Stimulated activated CD4-positive, alpha-beta T cell treated with anti-CD3 and anti-CD28 coated beads, Interleukin-1b, Interleukin-23, amount 100 ng/mL, for 48 hours (primary cell): Measurements from ENCODE around the gene RFX2.
"Not testable (repeated sequence)": the region's sequence is repeated elsewhere in the genome, so short reads cannot be mapped to it uniquely, and the experiment has no call there.

Source experiments
- DNase-seq: peaks from one replicate; pipeline ENCODE4 v3.0.0-alpha.2; 2020

Gene RFX2

DNA sequence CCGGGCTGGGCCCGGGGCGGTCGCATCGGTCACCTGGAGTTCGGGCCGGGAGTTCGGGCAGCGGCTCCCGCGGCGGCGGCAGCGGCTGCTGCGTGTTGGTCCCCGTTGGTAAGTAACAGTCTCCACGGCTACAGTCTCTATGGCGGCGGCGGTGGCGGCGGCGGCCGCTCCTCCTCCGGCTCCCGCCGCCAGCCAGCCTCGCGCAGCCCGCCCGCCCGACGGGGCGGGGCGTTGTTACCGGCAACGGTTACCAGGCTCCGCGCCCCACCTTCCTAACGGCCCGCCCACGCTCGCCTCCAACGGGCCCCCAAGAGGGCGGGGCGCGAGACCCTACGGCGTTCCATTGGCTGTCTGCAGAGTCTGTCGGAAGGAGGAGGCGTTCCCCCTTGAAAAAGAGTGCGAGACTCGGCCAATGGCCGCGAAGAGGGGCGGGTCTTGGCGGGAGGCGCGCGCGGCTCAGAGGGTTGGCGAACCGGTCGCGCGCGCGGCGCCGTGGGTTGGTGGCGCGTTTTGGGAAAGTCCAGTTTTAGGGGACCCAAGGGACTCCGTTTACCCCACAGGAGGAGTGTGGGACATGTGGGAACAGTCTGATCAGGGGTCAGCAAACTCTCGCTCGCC is at the start of gene RFX2:
TSS of gene RFX2 (minus strand) at position 141 of the 618 bp plus-strand sequence. CDS start 63,004 bp downstream, outside the sequence.
- peak; percentile 99 for DNase-seq

DNA sequence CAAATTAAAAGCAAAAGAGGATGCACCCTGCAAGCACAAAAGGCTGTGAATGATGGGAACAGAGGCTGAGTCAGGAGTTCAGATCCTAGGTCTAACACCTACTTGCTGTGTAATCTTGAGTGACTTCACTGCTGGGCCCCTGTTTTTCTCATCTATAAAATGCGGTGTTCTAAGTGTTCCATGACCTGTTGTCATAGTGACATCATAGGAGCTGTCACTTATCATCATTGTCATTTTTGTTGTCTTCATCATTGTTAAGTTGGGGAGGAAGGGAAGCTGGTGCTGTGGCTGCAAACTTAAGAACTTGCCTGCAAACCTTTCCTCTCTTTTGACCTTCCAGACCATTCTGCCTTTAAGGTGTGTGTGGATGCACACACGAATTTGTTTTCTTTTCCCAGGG is 45.7 kb upstream of the RFX2 start:
- no peak for DNase-seq

DNA sequence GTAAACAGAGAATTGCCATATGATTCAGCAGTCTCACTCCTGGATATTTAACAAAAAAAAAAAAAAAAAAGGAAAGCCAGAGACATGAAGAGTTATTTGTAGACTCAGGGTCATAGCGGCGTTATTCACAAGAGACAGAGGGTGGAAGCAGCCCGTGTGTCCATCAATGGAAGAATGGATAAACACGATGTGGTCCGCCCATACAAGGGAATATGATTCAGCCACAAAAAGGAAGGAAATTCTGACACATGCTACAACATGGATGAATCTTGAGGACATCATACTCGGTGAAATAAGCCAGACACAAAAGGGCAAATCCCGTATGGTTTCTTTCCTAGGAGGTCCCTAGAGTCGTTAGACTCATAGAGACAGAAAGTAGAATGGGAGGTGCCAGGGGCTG is 40.0 kb upstream of the RFX2 start:
- no peak for DNase-seq

DNA sequence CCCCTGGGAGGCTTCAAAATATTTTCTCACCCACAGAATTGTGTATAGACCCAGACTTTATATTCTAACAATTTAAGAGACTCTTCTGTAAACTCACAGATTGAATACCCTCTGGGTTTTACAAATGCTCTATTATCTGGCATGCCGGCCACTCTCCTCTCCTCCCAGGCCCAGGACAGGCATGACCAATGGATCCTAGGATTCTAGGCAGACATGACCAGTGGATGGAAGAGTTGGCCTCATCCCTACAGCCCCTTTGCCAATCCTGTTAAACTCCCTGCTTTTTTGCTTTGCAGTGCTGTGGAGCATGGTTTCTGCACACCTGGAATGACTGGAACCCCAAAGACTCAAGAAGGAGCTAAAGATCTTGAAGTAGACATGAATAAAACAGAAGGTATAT is 30.9 kb upstream of the RFX2 start:
- DNase-seq = no peak

DNA sequence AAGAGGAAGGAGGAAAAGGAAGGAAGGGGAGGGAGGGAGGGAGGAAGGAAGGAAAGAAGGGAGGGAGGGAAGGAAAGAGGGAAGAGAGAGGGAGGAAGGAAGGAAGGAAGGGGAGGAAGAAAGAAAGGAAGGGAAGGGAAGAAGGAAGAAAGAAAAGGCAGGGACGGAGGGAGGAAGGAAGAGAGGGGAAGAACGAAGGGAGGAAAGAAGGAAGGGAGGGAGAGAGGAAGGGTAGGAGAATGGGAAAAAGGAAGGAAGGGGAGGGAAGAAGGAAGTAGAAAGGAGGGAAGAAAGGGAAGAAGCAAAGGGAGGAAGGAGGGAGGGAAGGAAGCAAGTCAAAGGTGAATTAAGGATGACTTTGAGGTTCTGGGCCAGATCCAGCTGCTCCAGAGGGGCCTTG is 28.2 kb upstream of the RFX2 start:
- DNase-seq = no peak

DNA sequence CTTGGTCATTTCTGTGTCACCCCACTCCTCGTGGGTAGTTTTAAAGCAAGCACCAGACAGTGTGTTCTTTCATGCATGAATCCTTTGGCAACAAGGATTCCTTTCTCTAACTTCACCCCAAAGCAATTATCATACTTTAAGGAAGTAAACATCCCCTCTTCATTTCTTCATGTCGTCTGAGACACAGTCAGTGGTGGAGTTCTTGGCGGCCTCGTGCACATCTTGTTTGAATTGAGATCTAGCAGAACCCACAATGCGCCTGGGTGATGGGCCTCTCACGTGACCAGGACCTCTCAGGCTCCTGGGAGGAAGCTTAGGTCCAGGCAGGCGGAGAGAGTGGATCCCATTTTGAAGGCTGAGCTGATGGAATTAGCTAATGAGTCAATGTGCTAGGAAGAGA is 27.8 kb upstream of the RFX2 start:
- DNase-seq = no peak

DNA sequence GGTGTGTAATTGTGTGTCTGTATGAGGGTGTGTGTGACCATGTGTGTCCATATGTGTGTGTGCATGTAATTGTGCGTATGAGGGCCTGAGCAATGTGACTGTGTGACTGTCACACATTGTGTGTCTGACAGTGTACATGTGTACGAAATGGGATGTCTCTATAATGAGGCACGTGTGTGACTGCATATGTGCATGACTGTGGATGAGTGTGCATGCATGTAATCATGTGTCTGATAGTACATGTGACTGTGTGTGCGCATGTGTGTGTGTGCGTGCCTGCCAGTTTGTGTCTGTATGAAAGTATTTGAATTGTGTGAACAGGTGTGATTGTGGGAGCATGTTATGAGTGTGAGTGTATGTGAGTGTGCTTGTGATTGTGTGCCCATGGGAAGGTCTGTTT is 22.9 kb upstream of the RFX2 start:
- DNase-seq = no peak

DNA sequence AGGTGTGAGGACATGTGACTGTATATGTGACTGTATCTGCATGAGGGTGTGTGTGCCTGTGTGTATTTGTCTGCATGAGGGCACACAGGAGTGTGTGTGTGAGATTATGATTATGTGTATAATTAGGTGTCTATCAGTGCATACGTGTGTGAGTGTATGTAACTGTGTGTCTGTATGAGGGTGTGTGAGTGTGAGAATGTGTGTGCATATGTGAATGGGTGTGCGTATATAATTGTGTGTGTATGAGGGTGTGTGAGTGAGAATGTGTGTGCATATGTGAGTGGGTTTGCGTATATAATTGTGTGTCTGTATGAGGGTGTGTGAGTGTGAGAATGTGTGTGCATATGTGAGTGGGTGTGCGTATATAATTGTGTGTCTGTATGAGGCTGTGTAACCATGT is 22.2 kb upstream of the RFX2 start:
- no peak for DNase-seq

DNA sequence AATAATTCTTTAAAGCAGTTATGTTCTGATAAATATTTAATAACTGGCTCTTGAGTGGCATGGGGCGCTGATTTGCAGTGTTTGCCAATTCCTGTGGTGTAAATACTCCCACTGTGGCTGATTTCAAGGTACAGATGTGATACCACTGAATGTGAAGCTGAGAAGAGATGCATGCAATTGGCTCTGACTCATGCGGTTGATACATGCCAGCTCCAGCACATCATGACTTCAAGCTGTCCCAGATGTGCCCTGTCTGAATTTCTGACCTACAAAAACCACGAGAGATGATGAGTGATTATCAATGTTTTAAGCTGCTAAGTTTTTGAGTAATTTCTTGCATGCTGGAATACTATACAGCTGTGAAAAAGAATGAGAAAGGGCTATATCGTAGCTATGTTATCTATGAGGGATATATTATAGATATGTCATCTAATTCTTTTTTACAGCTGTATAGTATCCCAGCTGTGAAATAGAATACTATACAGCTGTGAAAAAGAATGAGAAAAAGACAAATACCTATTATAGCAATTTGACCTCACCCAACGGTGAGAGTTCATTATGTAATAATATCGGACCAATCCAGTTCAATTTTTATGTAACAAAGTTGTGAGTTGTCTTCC is 17.5 kb upstream of the RFX2 start:
- no peak for DNase-seq

DNA sequence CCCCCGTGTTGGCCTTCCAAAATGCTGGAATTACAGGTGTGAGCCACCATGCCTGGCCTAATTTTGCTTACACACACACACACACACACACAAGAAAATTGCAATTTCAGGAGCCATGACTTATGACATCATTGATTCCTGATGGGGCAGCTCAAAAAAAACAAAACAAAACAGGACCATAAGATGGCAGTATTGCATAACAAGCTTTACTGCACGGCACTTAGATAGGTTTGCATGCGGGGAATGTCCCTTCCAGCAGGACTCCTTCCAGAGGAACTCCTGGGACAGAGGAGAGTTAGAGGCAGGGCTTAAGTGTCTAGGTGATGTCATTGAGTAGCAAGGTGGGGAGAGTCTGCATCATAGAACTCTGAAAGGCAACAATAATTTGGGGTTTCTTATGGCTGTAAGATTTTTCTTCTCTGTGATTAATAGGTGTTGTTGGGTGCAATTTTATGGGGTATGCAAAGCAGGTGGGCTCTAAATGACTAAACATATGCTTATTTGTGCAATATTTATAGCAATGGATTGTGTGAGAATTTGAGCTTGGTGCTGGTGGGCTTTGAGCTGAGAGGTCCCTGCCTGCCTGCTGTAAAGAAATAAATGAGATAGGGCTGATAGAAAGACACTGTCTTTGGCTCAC is 16.2 kb upstream of the RFX2 start:
- DNase-seq = peak; percentile 7

DNA sequence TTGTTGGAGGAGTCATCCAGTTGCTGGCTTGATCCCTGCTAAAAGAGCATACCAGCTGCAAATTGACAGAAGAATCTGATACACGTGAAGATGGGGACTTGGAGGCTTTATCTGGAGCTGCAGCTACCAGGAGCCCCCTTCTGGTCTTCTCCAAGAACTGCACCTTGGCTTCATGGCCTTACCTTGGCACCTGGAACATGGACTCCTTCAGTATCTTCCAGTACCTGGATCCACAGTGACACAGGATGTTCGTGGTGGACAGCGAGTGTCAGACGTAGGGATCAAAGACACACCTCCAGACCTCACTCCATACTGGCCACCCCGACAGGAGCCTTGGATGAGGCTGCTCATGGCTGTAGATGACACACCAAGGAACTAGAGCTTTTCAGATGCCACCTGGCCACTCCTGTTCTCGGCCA is 15.3 kb upstream of the RFX2 start:
- DNase-seq = peak; percentile 65

DNA sequence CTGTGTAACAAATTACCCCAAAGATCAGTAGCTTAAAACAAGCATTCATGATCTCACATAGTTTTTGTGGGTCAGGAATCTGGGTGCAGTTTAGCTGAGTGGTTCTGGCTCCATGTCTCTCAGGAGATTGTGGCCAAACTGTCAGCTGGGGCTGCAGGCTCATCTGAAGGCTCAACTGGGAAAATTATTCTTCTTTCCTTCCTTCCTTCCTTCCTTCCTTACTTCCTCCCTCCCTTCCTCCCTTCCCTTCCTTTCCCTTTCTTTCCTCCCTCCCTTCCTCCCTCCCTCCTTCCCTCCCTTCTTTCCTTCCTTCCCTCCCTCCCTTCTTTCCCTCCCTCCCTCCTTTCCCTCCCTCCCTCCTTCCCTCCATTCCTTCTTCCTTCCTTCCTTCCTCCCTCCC is 8.7 kb upstream of the RFX2 start:
- no peak for DNase-seq

DNA sequence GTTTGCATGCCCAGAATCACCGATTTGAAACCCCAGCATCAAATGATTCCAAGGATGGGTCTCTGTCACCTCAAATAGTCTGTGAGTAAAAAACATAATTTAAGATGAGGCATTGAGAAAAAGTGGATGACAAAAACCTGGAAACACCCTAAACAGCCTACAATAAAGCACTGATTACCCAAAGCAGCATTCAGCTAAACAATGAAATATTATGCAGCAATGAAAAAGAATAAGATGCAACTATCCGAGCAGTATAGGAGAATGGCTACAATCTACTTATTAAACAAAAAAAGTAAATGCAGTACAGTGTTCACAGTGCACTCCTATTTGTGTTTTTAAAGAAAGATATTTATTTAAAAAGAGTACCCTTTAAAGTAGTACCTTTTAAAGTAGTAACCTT is 7.7 kb upstream of the RFX2 start:
- DNase-seq = no peak

DNA sequence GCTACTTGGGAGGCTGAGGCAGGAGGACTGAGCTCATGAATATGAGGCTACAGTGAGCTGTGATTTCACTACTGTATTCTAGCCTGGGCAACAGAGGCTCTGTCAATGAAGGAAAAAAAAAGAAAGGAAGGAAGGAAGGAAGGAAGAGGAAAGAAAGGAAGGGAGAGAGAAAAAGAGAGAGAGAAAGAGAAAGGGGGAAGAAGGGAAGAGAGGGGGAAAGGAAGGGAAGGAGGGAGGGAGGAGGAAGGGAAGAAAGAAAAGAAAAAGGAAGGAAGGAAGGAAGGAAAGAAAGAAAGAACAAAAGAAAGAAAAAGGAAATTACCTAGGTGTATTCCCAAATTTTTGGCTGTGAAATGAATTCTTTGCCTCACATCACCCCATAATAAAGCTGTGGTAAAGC is 7.2 kb upstream of the RFX2 start:
- no peak for DNase-seq

DNA sequence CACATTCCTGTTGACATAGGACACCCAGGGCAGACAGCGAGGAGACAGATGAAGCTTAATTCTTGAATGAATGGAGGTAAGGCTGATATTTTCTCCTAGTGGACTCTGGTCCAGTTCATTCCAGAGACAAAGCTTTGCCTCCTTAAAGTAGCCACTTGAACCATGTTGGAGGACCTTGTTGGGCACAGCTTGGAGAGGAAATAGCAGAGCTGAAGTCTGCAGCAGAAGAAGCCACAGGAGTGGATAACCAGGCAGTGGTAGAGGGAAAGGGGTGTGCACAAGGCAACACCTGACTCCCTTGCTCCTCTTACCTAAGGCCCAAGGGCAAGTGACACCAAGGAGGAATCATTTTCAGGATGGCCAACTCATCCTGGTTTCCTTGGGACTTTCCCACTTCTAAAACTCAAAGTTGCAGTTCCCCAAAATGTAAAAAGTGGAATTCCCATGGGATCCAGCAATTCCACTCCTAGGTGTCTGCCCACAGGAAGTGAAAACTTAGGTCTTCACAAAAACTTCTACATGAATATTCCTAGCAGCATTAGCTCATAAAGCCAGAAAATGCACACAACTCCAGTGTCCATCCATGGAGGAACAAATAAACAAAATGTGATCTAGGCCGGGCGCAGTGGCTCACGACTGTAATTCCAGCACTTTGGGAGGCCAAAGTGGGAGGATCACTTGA is 6.6 kb upstream of the RFX2 start:
- no peak for DNase-seq

DNA sequence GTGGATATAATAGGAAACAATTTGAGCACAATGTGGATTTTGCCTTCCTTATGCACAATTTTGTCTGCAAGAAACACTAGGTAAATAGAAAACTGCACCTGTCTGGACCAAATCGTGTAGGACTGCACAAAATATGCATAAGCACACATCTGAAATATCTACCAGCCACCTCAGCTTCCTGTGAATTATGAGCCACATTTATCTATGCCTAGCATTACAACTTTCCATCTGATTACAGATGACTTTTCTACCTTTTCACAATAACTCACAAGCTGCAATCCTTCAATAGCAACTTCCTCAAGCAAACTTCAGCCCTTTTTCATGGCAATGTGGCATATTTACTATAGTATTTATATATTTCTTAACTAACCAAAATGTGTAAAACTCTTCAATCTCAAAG is 5.7 kb upstream of the RFX2 start:
- DNase-seq = no peak

DNA sequence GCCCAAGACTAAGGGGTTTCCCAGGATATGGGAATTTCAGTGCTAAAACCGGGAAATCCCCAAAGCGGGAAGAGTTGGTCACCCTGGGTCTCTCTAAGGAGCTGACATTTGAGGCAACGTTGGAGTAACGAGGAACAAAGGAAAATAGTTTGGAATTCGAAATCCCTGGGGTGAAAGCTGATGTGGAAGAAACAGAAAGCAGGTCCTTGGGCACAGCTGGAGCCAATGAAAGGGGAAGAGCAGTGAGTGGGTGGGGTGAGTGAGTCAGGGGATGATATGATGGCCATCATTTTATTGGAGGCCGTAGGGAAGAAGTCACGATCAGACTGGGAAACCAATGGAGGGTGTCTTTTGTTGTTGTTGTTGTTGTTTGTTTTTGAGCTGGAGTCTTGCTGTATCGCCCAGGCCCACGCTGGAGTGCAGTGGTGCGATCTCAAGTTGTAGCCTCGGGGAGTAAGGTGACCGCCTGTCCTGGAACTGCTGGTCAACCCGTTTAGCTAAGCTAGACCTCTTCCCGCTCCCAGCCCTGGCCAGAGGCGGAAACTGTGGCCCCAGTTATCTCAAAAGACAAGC is 3.4 kb upstream of the RFX2 start:
- DNase-seq = no peak

DNA sequence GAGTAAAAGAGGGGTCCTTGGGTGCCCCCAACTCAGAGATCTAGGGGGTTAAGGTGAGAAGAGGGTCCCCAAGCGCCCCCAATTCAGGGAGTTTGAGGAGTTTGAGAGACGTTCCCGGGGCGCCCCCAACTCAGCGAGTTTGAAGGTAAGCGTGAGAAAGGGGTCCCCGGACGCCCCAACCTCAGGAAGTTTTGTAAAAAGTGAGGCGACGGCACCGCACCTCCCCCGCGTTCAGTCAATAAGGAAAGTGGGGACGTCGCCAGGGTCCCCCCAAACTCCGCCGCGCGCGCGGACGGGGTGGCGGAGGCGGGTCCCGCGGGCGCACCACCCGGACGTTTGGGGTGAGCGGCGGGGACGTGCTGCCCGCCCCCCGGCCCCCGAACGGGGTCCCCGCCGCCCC is 353 bp downstream of the RFX2 start:
- DNase-seq = no peak

DNA sequence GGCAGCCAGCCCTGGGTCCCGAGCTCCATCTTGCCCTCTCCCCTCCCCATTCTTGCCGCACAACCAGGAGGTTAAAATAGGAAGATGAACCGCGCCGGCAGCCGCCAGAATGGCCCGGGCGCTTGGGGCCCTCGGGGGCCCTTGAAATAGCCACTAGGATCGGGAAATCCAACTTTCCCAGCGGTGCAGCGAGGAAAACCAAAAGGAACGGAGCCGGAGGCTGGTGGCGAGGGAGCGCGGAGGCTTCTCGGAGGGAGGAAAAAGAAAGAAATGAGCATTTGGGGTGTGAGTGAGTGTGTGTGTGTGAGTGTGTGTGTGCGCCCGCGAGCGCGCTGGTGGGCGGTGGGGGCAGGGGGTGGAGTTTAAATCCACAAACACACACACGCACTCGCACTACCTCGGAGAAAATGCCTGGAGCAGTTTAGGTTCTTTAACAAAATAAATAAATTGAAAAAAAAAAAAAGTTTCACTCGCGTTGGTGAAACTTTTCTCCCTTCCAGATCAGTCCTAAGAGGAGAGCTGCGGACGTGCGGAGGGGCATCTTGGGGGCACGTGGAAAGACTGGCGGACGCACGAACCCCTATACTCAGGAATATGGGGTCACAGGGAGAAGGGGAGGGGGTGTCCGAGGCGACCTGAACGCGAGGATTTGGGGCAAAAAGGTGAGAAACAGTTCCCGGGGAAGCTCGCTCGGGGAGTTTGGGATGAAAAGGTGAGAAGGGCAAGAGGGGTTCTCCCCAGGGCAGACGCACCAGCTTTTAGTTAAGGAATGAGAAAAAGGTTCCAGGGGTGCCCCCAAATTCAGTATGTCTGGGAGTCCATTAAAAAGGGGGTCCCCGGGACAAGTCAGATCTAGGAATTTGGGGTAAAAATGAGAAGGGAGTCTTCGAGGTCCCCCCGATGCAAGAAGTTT is 1.3 kb downstream of the RFX2 start:
- peak; percentile 39 for DNase-seq

DNA sequence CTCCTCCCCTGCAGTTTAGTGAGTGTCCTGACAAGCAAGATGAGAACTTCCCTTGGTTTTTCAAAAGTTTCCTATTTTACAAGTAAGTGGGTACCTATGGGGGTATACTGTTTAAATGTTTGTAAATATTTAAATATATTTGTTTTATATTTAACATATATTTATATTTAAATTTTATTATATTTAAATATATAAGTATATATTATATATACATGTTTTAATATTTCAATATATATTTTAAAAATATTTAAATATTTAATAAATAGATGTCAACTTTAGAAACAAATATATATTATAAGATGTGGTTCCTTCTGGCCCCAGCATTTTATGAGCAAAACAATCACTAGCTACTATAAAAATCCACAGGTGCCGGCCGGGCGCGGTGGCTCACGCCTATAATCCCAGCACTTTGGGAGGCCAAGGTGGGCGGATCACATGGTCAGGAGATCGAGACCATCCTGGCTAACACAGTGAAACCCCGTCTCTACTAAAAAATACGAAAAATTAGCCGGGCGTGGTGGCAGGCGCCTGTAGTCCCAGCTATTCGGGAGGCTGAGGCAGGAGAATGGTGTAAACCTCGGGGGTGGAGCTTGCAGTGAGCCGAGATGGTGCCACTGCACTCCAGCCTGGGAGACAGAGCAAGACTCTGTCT is 3.5 kb downstream of the RFX2 start:
- not testable (repeated sequence) for DNase-seq

DNA sequence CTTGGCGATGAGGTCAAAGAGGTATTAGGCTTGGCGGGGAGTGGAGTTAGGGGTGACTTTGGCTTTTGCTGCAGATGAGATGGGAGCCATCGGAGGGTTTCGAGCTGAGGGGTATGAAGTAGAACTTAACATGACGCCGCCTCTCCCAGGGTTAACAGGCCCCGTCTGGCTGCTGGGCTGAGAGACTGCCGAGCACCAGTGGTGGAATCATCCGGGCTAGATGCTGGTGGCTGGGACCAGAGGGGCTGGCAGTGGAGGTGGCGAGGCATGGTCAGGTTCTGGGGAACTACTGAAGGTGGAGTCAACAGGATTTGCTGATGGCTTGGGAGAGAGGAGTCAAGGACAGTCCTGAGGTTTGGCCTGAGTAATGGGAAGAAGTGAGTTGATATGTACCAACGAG is 4.9 kb downstream of the RFX2 start:
- DNase-seq = no peak

DNA sequence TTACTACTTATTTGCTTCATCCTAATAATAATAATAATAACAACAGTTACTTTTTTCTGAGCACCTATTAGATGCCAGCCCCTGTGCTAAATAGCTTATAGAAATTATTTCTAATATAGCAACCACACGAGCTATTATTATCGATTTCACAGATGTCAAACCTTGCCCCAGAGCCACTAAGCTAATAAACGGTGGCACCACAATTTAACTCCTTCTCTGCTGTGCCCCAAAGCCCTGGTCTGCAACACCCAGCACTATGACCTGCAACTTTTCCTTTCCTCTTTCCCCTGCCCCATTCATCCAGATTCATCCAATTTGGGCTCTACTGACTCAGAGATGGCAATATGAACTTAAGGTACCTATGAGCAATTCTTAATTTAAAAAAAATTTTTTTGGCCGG is 6.4 kb downstream of the RFX2 start:
- no peak for DNase-seq
